GM12878 (cell line): ENCODE results near the gene ADGRG4. TPM values are rescaled to one million over a fixed set of nuclear protein-coding genes. Genes with fewer than 3 reads are reported as not detected.

ENCODE experiments used
- ATAC-seq: fragments of 200-7000 bp; cut with Tn5 transposase; 3 replicates; pipeline ENCODE4 v1.9.1; 2020; ENCODE audit warnings: mild to moderate bottlenecking, moderate library complexity
- BruUV-seq: library from RNA; stranded (reverse); fragments of 400-500 nt; replicated peaks from 2 replicates; lab custom pipeline; 2021; lab: Mats Ljungman, UMichigan
- CTCF ChIA-PET: fragments of 300-600 bp; sonication (Branson Sonifier 250); formaldehyde crosslinking; extraction: SDS; loops from one replicate; lab custom pipeline; 2021; ENCODE audit warnings: inconsistent platforms; lab: Yijun Ruan, JAX
- POLR2A ChIA-PET: fragments of 350-600 bp; formaldehyde crosslinking; extraction: SDS; loops from one replicate; lab custom pipeline; 2021; ENCODE audit warnings: inconsistent platforms; lab: Charles Lee
- RAD21 ChIA-PET: fragments of 300-600 bp; sonication (Branson Sonifier 250); formaldehyde crosslinking; loops from one replicate; lab custom pipeline; 2023; ENCODE audit warnings: antibody characterized with exemption; ENCODE audit not compliant: unreplicated experiment; lab: Charles Lee
- SMC1A ChIA-PET: fragments of 300-600 bp; sonication (Branson Sonifier 250); formaldehyde crosslinking; loops from one replicate; lab custom pipeline; 2023; ENCODE audit not compliant: unreplicated experiment, uncharacterized antibody; lab: Charles Lee
- DNase-seq: peaks from one replicate; pipeline ENCODE4 v3.0.0-alpha.2; 2011; ENCODE audit warnings: low read depth, low spot score
- FAIRE-seq: peaks from 3 replicates; lab custom pipeline; 2011; peaks lifted over from hg19 to GRCh38; lab: Jason Lieb, UNC
- H2AFZ ChIP-seq: 2 replicates; pipeline ENCODE4 v1.6.0; 2011; ENCODE audit warnings: low read depth, low read length, control low read depth; ENCODE audit not compliant: control insufficient read depth
- H3K27ac ChIP-seq: 2 replicates; pipeline ENCODE4 v1.5.1; 2011; ENCODE audit warnings: control low read depth; ENCODE audit not compliant: control insufficient read depth, insufficient read depth
- H3K27me3 ChIP-seq, 2 experiments: replicated peaks in 1 of 2; 2 replicates each; pipeline versions ENCODE4 v1.6.0 to v1.6.1; 2011; ENCODE audit warnings: low read length in 1 of 2; ENCODE audit not compliant: control insufficient read depth in 2 of 2, insufficient read depth in 2 of 2
- H3K36me3 ChIP-seq, 2 experiments: 2 replicates each; pipeline ENCODE4 v1.5.1; 2011; ENCODE audit warnings: low read length in 1 of 2; ENCODE audit not compliant: control insufficient read depth in 2 of 2, insufficient read depth in 2 of 2
- H3K4me1 ChIP-seq: 2 replicates; pipeline ENCODE4 v1.6.1; 2011; ENCODE audit warnings: mild to moderate bottlenecking, low read length, moderate library complexity, mixed read lengths; ENCODE audit not compliant: control insufficient read depth, insufficient read depth
- H3K4me2 ChIP-seq: 2 replicates; pipeline ENCODE4 v1.6.0; 2011; ENCODE audit warnings: control low read depth; ENCODE audit not compliant: control insufficient read depth, insufficient read depth
- H3K4me3 ChIP-seq: fragments of 200-600 bp; sonication (generic); 2 replicates; pipeline ENCODE4 v1.5.1; 2016
- H3K79me2 ChIP-seq: 2 replicates; pipeline ENCODE4 v1.6.0; 2011; ENCODE audit warnings: low read length; ENCODE audit not compliant: control insufficient read depth, insufficient read depth
- H3K9ac ChIP-seq: 2 replicates; pipeline ENCODE4 v1.8.0; 2011; ENCODE audit warnings: low read length, control low read depth, mixed read lengths; ENCODE audit not compliant: control insufficient read depth, insufficient read depth
- H3K9me3 ChIP-seq: replicated peaks from 3 replicates; pipeline ENCODE4 v1.5.1; 2011; ENCODE audit warnings: mild to moderate bottlenecking, low read length; ENCODE audit not compliant: control insufficient read depth, insufficient read depth
- H4K20me1 ChIP-seq: 2 replicates; pipeline ENCODE4 v1.6.0; 2011; ENCODE audit not compliant: control insufficient read depth, insufficient read depth
- ZNF592 ChIP-seq: fragments of 450-650 bp; IDR thresholded peaks from 2 replicates; pipeline ENCODE4 v1.6.1; 2017; ENCODE audit warnings: mild to moderate bottlenecking, moderate library complexity
- WGBS: methylation state at CpG from one replicate; pipeline ENCODE4 v1.1.6; 2016; ENCODE audit warnings: low lambda C conversion rate; ENCODE audit not compliant: insufficient replicate concordance, insufficient coverage; ENCODE audit errors: missing lambda C conversion rate; 5-methylcytosine and 5-hydroxymethylcytosine counted together
- in situ Hi-C: fragments of 300-500 bp; cut with MboI; formaldehyde crosslinking; loops from 9 replicates; pipeline ENCODE4 v1.14.3; 2018; ENCODE audit warnings: mixed read lengths
- intact Hi-C: fragments of 100-400 bp; cut with micrococcal nuclease; formaldehyde crosslinking; loops from one replicate; pipeline ENCODE4 v1.14.2; 2022; ENCODE audit not compliant: unreplicated experiment
- polyA plus RNA-seq, 11 experiments: library from polyadenylated mRNA; depleted of rRNA in 4 of 11; unstranded in 6 of 11; stranded (reverse) in 5 of 11; fragments of >200 nt; fragmentation: Nextera tagmentation in 4 of 11; fragmentation: Illumina TruSeq in 1 of 11; extraction: Ambion mirVana in 4 of 11; extraction: Trizol in 1 of 11; gene quantifications; 1 replicate in 1 of 11; 2 replicates in 10 of 11; pipeline versions ENCODE4 v1.2.1 to v1.2.3, GENCODE V29; 2011 to 2016; ENCODE audit warnings: inconsistent platforms in 2 of 11, missing spikeins in 2 of 11, low read depth in 1 of 11
- total RNA-seq, 4 experiments: library from RNA; depleted of rRNA in 3 of 4; stranded (reverse); fragments of >200 nt in 3 of 4; fragmentation: Illumina TruSeq in 1 of 4; extraction: Trizol in 1 of 4; gene quantifications; 2 replicates each; pipeline versions ENCODE4 v1.2.1 to v1.2.3, GENCODE V29; 2013 to 2021

ADGRG4 gene
- total and polyA plus RNA-seq, 10 of the 15 experiments (the other 5 are each of a cell fraction or from before 2014, with no cell fraction given) = not detected

GRCh38 chrX:136295380-136295779 is 5.4 kb upstream of the ADGRG4 start:
- RAD21 ChIA-PET = no interaction called here
- POLR2A ChIA-PET = no interaction called here
- intact Hi-C loops = no loop called here

More at GRCh38 chrX:136295380-136295779, 5.4 kb upstream of the ADGRG4 start:
- FAIRE-seq (no peak), DNase-seq (no peak), ATAC-seq (no peak)
- BruUV-seq = no TSS peak
- no peak overlapping the region for H3K9ac ChIP-seq
- no peak overlapping the region for H3K4me3 ChIP-seq
- H3K9me3 ChIP-seq = no peaks in the 10 kb centered on the region
- in situ Hi-C loops = no loop called here
- no peaks in the 10 kb centered on the region for H4K20me1 ChIP-seq
- no peak overlapping the region for H3K4me2 ChIP-seq
- H3K27ac ChIP-seq = no peak overlapping the region
- no peak for TF ChIP-seq ZNF592
- H3K27me3 ChIP-seq = no peaks in the 10 kb centered on the region
- no peaks in the 10 kb centered on the region for H3K36me3 ChIP-seq
- SMC1A ChIA-PET = interaction anchor here (1.2 kb wide), 1 partner anchor 28 kb away, joined by 3 read pairs; no protein-coding TSS in a partner anchor
- H3K4me1 ChIP-seq = no peaks in the 10 kb centered on the region
- H3K79me2 ChIP-seq = no peaks in the 10 kb centered on the region
- CTCF ChIA-PET = no interaction called here
- WGBS = 48% methylated on average over 8 of the region's 8 CpGs
- no peak overlapping the region for H2AFZ ChIP-seq
